Mucosa of stomach (tissue), 1 donor: ENCODE data around the gene EGLN3.

Source experiments
- H3K27me3 ChIP-seq: one replicate; pipeline ENCODE4 v1.7.0; 2013; ENCODE audit warnings: mild to moderate bottlenecking, low read length; ENCODE audit not compliant: control insufficient read depth, insufficient read depth
- H3K36me3 ChIP-seq: one replicate; pipeline ENCODE4 v1.7.0; 2013; ENCODE audit warnings: low read length; ENCODE audit not compliant: control insufficient read depth, insufficient read depth
- H3K4me1 ChIP-seq: one replicate; pipeline ENCODE4 v1.7.0; 2013; ENCODE audit warnings: mild to moderate bottlenecking, low read length; ENCODE audit not compliant: control insufficient read depth, insufficient read depth
- H3K4me3 ChIP-seq: one replicate; pipeline ENCODE4 v1.7.0; 2013; ENCODE audit warnings: low read length
- H3K9ac ChIP-seq: one replicate; pipeline ENCODE4 v1.7.0; 2013; ENCODE audit warnings: mild to moderate bottlenecking, low read length, moderate library complexity
- H3K9me3 ChIP-seq: one replicate; pipeline ENCODE4 v1.7.0; 2013; ENCODE audit warnings: mild to moderate bottlenecking, low read length, moderate library complexity; ENCODE audit not compliant: control insufficient read depth
- donor health status: Pancreatic carcinoma.

The EGLN3 gene

DNA sequence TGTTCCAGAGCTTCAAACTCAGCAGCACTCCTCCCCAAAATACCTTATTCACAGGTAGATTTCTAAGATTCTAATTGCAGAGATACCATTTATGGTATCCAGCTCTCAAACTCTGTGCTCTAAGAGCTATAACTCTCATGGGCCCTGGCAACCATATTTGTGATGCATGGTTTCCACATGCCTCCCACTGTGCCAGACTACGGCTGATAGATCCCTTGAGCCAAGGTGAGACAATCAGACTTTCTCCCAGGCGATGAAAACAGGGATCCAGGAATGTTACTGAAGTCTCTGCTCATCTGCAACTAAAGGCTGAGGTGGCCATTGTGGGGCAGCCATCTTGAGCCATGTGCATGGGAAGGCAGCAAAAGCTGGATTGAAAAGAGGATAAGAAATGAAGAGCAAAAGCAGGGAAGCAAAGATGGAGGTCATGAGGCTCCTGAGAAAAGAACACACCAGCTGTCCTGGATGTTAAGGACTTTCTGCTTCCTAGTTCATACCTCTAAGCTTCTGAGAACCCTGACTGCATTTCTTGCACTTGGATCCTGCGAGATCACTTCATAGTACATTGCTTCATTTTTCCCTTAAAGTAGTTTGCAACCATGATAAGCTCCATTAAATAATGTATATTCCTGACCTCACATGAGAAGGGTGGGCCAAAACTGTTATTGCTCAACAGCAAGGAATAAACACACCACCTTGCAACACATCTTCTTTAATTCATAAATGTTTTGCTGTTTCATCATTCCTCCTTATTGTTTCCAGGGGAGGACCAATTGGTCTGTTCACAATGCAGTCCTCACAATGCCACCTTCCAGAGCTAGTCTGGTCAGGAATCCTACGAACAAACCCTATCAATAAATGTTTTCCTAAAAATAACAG is 5.4 kb downstream of the EGLN3 start:
- peaks cover 42% of the 10 kb centered on the region for H3K4me1 ChIP-seq
- H3K4me3 ChIP-seq, result no peak overlapping the region
- peaks cover 4% of the 10 kb centered on the region for H3K27me3 ChIP-seq
- H3K36me3 ChIP-seq, result no peaks in the 10 kb centered on the region
- H3K9ac ChIP-seq, result no peak overlapping the region
- no peaks in the 10 kb centered on the region for H3K9me3 ChIP-seq

DNA sequence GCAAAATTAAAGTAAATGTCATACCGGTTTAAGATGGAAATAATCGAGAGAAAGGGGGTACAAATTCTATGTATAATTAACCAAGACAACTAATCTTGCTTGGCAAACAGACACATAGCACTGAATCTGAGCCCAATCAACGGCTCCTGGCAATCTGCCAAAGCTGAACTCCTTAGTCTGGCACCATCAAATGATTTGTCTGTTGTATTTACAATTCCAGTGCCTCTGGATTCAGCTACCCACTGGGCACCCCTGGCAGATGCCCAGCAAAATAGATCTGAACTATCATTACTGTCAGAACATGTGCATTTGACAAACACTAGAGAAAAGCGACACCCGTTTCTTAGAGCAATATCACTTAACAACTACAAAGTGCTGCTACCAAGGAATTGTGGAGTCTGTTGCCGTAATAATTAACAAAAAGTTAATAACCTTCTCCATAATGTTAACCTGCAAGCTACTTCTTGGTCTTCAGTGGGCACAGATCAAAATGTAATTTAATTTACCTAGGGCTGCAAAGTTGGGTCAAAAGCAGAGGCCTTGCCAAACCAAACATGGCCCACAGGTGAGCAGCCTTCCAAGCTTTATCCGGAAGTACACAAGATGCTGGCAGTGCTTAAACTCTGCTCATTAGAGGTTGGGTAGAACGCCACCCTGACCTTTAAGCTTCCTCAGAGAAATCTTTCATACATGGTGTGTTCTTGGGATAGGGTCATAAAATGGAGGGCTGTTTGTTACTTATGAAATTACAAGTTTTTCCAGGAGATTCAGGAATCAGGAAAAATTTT is 7.6 kb downstream of the EGLN3 start:
- Histone ChIP-seq H3K27me3 (no peaks in the 10 kb centered on the region), H3K9me3 (no peaks in the 10 kb centered on the region), H3K9ac (no peak overlapping the region), H3K4me3 (no peak overlapping the region), H3K4me1 (peaks cover 46% of the 10 kb centered on the region), H3K36me3 (no peaks in the 10 kb centered on the region)

DNA sequence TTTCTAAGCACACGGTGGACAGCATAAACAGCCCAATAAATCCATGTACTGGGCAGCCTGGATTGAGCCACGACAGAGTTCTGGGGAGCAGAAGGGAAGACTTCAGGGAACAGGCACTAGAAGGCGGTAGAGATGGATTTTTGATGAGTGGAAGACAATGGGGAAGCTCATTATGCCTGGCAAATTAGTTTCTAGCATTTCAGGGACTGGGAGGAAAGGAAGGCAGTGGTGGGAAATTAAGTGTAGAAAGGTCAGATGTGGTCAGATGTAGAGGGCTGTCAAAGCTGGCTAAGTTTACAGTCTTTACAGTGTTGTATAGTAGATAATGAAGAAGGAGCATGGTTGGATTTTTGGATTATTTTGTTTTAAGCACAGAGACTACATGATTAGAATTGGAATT is 9.2 kb downstream of the EGLN3 start:
- no peak overlapping the region for H3K4me3 ChIP-seq
- no peaks in the 10 kb centered on the region for H3K36me3 ChIP-seq
- H3K27me3 ChIP-seq, result no peaks in the 10 kb centered on the region
- H3K4me1 ChIP-seq, result peaks cover 47% of the 10 kb centered on the region
- no peak overlapping the region for H3K9ac ChIP-seq
- H3K9me3 ChIP-seq, result no peaks in the 10 kb centered on the region

DNA sequence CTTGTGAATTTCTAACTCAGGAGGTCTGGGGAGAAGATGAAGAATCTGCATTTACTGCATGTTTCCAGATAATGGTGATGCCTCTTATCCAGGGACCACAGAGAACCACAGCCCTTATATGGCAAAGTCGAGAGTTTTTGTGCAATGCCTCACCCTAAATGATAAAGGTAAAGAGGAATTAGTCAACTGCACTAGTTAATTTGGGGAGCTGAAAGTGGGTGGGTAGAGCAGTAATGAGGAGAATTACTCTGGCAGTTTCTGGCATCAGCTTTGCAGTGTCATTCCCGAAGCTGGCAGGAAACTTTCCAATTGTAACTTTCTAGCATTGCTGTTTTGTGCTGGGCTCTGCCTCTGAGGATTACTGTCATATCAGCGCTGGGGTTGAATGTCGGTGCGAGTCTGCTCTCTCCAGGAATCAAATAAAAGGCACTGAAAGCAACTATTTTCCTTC is 10.3 kb downstream of the EGLN3 start:
- Histone ChIP-seq H3K9ac (no peak overlapping the region), H3K9me3 (no peaks in the 10 kb centered on the region), H3K4me3 (no peak overlapping the region), H3K36me3 (no peaks in the 10 kb centered on the region), H3K27me3 (no peaks in the 10 kb centered on the region), H3K4me1 (peaks cover 39% of the 10 kb centered on the region)

DNA sequence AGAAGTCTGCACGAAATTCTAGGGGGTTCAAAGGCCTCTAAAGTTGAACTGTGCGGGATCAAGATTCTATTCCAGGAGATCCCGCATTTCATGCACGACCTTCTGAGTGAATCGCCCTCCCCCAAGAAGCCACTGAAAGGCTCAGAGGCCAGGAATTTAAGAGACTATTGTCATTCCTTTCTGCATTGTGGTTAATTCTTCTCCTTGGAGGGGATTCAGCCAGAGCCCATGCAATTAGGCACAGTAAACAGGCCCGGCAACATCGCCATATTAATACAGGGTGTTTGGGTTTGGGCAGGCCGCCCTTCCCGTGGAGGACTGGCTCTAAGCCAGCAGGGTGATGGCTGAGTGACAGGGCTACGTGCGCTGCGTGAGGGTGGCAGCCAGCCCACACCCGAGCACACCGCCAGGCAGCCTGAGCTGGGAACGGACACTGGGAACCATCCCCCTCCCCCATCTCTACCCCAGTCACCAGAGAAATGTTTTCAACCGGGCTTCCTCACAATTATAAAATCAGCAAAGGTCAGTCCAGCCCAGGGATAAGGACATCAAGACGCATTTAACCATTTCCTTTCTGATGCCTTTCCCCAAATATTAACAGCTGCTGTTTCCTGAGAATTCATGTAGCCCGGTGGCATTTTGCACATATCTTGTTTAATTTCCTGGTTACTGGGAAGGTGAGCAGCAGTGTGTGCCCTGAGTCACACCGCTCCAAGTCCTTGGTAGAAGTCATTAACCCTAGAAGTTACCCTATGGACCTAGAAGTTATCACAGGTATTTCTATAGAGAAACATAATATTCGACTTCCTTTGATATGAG is 12.5 kb downstream of the EGLN3 start:
- H3K9ac ChIP-seq, result peak overlapping the region; percentile 6

DNA sequence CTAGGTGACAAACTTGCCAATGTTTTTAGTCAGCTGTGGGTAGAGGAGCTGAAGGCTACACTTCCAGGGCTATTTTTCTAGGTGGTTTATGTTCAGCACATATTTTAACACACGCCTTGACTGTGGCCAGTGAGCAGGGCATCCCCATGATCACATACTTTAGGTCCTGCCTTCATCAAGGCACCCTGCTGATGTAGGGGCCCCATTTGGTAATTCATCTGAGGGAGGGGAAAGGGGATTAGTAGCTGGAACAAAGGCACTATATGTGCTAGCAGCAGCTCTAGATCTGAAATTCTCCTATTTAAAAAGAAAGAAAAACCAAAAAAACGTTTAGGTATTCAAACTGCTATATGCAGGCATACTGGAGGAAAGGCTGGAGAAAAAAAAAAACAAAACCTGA is 14.5 kb downstream of the EGLN3 start:
- Histone ChIP-seq H3K27me3 (no peaks in the 10 kb centered on the region), H3K4me1 (peaks cover 12% of the 10 kb centered on the region), H3K4me3 (no peak overlapping the region), H3K9me3 (no peaks in the 10 kb centered on the region), H3K36me3 (no peaks in the 10 kb centered on the region), H3K9ac (no peak overlapping the region)

More for the DNA sequence above, 12.5 kb downstream of the EGLN3 start:
- H3K4me3 ChIP-seq, result peak overlapping the region; percentile 12
- H3K36me3 ChIP-seq, result no peaks in the 10 kb centered on the region
- H3K4me1 ChIP-seq, result peaks cover 22% of the 10 kb centered on the region
- no peaks in the 10 kb centered on the region for H3K27me3 ChIP-seq
- no peaks in the 10 kb centered on the region for H3K9me3 ChIP-seq

DNA sequence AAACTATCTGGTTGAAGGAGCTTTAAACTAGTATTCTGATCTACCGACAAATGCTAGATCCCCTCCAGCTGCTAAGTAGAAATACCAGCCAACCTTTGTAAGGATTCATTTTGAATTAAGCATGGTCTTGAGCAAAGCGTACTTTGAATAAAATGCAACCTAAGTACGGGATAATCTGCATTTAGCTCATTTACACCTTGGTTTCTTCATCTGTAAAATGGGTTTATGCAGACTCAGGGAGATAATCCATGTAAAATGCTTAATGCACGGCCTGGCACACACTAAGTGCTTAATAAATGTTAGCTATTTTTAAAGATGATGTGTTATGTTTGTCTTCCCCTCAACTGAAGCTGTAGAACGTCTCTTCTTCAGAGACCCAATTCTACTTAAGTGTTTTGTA is 15.9 kb downstream of the EGLN3 start:
- Histone ChIP-seq H3K4me3 (no peak overlapping the region), H3K36me3 (no peaks in the 10 kb centered on the region), H3K9me3 (no peaks in the 10 kb centered on the region), H3K27me3 (no peaks in the 10 kb centered on the region), H3K4me1 (peaks cover 23% of the 10 kb centered on the region), H3K9ac (no peak overlapping the region)

DNA sequence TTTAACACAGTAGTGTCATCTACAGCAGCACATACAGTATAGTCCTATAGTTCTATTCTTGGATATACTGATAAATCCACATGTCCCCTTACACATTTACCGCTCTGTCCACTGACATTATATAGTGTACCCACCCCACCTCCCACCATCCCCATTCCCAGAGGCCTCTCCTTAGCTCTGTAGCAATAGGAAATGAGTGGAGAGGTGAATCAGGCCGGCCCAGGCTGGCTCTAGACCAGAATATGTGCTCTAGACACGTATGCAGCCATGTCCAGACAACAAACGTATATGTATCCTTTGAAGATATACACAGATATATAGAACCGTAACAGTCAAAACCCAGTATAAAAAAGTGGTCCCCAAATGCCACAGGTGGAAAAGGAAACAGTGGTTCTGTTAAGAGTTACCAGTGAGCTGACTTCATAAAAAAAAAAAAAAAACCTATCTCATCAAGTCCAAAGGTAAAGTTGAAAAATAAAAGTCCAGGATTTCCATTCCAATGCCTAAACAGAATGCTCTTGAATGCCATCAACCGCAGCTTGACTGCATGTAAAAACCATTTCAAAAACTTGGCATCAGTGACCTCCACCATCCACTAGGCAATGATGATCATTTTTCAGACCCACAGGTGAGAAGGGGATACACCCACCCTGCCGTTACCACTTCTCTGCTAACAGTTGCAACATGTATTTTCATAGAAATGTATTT is 16.7 kb downstream of the EGLN3 start:
- Histone ChIP-seq H3K4me1 (peaks cover 18% of the 10 kb centered on the region), H3K27me3 (no peaks in the 10 kb centered on the region), H3K9me3 (no peaks in the 10 kb centered on the region), H3K4me3 (no peak overlapping the region), H3K9ac (no peak overlapping the region), H3K36me3 (no peaks in the 10 kb centered on the region)

DNA sequence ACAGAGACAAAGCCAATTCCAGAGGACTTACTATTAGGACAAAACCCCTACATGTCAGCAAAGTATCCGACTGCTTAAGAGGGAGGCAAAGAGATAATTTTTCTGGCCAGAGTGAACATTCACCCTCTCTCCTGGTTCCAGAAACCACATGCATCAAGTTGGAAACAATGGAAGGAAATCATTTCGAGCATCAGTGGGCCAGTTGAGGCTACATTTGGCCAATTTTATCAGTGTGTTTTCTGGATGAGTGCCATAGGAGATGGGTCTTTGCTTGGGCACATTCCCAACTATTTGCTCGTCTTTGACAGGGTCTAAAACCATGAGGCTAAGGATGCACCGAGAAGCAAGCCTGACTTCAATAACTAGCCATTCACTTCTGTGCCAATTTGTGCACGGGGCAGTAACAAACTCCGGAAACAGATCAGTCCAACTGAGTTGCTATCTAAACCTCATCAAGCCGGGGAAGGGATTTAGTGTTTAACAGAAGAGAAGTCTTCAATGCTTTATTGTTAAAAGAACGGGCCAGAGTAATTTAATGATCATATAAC is 17.4 kb downstream of the EGLN3 start:
- Histone ChIP-seq H3K4me3 (no peak overlapping the region), H3K9ac (no peak overlapping the region), H3K36me3 (no peaks in the 10 kb centered on the region), H3K4me1 (peaks cover 18% of the 10 kb centered on the region), H3K9me3 (no peaks in the 10 kb centered on the region), H3K27me3 (no peaks in the 10 kb centered on the region)

DNA sequence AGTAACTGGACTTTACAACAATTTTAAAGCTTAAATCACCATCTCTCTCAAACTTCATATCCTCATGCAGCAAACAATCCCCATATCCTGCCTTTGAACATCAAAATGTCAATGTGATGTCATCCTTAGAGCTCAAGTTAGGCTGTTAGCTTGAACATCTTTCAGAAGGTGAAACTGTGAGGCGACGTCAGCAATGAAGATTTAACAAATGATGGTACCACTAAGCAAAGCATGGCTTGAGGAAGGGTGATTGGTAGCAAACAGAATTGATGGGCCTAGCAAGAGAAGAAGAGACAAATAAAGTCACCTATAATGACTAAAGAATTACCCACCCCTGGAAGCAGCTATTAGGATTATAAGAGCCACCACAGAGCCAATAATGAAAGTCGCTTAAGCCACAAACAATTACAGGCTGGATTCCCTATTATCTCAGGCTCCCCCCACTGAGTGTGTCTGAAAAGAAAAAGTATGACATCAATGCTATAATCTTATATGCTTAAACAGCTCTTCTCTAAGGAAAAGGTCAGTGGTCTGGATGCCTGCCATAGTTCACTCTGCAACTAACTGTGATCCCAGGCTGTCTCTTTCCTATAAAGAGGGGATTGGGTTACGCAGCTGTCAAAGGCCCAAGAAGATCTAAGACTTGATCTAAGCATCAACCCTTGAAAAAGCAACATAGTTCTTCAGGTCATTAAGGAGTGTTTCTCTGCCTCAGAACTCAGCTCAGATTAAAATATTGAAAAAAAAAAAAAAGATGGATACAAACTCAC is 18.1 kb downstream of the EGLN3 start:
- H3K27me3 ChIP-seq, result no peaks in the 10 kb centered on the region
- no peaks in the 10 kb centered on the region for H3K9me3 ChIP-seq
- H3K4me3 ChIP-seq, result no peak overlapping the region
- H3K36me3 ChIP-seq, result no peaks in the 10 kb centered on the region
- no peak overlapping the region for H3K9ac ChIP-seq
- peaks cover 13% of the 10 kb centered on the region for H3K4me1 ChIP-seq
